Activated naive CD4-positive, alpha-beta T cell treated with Interleukin-2 at 50 U/mL for 16 hours (primary cell): Measurements from ENCODE around the gene LOXHD1.

Source experiments
- DNase-seq: peaks from one replicate; pipeline ENCODE4 v3.0.0-alpha.2; 2020

Gene LOXHD1

DNA sequence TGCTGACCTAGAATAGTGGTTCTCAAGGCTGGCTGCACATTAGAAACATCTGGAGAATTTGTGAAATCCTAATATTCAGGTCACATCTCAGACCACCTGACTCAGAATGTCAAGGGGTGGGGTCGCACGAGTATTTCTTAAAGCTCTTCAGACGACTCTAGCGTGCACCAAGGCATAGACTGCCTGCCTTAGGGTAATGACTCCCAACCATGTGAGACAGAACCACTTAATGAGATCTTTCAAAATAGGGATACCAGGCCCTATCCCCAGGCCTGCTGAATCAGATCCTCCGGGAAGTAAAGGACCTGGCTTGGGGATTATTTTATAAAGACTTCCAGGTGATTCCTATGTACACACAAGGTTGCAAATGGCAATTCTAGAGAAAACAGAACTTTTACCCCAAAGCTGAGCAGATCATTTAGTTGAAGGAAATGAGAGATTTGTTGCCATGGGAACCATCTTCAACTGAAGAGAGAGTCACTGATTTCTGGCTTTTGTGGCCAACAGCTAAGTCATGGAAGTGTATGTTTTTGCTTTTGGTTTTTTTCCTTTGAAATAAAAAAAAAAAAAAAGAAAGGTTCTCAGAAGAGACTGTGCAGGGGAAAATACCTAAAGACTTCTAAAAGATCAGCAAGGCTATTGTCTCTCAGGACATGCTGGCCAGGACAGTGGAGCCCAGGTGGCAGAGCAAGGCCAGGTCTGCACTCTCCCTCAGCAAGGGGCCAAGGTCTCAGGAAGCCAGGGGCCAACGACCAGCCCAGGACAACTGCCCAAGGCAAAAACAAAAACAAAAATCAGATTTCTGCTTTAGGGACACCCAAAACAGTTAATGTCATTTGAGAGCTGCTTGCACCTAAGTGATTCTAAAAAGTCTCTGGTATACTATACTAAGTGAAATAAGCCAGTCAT, 15.3 kb upstream of the LOXHD1 start:
- DNase-seq: no peak

GRCh38 chr18:46668694-46669093, 11.7 kb upstream of the LOXHD1 start:
- no peak for DNase-seq

DNA sequence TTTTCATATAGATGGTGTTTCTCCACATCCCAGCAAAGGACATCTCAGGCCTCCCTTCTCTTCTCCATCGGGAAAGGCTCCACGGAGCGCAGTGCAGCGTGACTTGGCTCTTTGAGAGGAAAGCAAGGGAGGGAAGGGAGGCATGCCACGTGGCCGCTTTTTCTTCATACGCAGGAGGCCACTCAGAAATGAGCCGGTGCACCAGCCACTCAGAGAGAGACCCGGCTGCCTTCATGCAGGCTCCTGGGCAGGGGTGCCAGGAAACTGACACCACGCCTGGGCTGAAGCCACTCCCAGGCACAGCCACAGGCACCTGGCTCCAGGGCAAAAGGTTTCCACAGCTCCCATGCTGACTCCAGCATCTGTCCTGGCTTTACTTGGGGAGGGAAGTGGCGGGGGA, 11.1 kb upstream of the LOXHD1 start:
- no peak for DNase-seq

DNA sequence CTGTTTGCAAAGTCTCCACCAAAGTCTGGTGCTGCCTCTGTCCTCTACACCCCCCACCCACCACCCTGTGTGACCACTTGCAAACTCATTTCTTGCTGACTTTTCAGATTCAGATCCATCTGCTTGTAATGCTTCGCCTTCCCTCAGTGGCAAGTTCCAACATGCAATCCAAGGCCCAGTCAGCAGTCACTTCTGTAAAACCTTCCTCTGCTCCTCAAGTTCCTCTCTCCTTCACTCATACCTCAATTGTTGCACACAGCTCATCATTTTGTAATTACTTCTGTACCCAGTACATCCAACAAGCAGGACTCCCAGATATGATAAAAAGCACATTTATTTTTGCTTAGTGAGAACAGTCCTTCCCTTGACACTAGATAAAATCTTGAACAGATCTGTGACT, 6.5 kb upstream of the LOXHD1 start:
- no peak for DNase-seq

DNA sequence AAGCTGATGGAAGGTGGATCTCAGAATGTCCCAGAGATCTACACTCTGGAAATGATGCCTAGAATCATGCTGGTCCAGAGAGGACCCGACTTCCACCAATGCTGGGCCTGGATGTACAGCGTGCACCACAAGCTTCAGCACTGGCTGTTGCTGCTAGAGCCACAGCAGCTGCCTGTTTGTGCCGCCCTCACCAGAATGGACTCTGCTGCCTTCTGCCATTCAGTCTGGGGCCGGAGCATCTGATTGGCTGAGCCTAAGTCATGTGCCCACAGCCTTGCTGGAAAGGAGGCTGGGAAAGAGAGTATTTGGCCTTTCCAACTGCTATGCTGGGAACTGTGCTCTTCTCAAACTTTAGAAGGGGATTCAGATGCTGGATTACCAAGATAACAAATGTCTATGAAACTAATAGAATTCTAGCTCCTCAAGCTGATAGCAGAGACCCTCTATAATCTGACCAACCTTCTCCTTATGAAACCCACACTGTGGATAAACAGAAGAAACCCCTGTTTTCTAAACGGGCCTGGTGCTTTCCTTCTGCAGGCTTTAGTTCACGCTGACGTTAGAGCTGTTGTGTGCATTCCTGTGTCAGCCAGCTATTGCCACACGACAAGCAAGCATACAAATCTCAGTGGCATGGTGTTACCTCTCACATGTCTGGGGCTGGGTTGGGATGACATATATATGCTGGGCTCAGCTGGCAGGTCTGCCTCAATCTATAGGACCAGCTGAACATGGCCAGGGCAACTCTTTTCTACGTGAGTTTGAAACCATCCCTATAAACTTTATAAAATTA, 4.1 kb upstream of the LOXHD1 start:
- no peak for DNase-seq

DNA sequence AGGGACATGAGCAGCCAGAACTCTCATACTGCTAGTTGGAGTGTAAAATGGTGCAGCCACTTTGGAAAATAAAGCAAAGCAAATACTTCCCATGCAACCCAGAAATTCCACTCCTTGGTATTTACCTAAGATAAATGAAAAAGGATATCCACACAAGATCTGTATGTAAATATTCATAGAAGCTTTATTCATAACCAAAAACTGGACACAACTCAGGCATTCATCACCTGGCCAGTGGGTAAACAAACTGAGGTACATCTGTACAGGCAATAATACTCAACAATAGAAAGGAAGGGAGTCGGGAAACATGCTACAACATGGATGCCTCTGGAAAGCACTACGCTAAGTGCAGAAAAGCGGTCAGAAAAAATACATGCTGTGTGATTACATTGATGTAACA, 2.5 kb upstream of the LOXHD1 start:
- DNase-seq: no peak

GRCh38 chr18:46656326-46657114, 500 bp downstream of the LOXHD1 start:
- DNase-seq: no peak

DNA sequence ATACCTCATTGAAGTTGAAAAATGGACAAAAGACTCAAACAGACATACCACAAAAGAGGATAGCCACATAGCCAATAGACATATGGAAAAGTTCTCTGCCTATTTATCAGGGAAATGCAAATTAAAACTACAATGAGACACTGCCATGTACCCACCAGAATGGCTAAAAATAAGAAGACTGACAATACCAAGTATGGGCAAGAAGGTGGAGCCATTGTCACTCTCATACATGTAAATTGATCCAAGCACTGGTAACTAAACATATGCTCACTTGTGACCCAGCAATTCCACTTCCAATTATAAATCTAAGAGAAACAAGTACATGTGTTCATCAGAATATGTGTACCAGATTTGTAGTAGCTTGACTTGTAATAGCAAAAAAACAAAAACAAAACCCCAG, 4.6 kb downstream of the LOXHD1 start:
- no peak for DNase-seq

- no peak for DNase-seq
Observed at GRCh38 chr18:46650681-46651080, 6.3 kb downstream of the LOXHD1 start.

DNA sequence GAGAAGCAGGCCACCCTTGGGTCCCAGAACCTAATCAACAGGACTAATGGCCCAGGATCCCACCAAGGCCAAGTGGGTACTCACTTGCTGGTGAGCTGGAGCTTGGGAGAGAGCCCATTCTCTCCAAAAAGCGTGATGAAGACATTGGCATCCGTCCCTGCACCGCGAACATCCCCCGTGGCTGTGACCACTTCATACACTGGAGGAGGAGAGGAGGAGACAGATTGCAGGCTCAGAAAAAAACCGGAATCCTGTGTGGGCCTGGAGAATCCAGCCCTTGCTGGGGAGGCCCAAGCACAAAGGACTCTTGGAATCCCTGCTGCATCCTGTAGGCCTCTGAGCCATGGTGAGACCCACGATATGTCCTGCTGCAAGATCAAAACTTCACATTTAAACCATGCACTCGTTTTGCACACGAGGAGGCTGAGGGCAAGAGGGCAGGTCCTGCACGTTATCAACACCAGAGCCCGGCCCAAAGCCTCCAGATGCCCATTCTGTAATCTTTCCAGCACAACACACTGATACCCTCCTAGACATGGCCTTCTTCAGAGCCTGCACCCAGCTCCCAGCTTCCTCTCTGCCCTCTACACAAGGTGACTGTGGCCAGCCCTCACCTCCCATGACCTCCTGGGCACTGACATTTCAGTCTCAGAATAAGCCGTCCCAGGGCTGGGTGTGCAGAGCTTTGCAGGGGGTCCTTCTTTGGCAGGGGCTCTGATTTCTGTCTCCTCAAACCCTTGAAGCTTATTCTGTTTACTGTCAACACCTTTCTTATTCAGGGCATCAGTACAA, 7.8 kb downstream of the LOXHD1 start:
- no peak for DNase-seq

DNA sequence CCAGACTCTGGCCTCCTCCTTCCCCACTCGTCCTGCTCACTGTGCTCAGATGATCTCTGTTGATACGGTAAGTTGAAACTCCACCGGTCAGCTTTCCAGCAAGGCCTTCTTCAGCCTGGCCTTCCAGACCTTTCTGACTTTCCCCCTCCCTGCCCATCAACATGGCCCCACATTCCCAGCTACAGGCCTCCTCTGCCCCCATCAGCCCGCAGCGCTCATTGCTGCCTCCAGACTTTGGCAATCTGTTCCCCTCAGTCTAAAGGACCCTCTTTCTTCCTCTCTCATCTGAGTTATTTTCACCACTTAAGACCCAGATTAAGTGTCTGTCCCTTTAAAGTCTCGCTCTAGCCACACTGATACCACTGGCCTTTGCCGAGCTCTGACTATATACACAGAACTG, 10.6 kb downstream of the LOXHD1 start:
- DNase-seq: no peak

DNA sequence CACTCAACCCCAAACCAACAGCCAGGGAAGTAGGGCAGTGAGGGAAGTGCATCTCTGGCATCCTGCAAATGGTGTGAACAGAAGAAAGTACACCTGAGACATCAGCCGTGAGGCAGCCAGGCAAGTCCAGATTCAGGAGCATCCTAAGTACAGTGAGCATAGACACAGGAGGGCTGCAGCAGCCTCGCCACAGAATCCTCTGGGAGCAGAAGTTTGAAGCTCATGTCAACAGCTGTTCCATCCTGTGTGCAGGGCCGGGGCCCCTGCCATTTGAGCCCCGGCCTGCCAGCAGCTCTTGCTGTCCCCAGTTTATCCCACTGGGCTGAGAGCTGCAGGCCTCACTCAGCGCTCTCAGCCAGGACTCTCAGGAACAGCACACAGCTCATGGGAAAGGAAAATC, 14.5 kb downstream of the LOXHD1 start:
- no peak for DNase-seq

DNA sequence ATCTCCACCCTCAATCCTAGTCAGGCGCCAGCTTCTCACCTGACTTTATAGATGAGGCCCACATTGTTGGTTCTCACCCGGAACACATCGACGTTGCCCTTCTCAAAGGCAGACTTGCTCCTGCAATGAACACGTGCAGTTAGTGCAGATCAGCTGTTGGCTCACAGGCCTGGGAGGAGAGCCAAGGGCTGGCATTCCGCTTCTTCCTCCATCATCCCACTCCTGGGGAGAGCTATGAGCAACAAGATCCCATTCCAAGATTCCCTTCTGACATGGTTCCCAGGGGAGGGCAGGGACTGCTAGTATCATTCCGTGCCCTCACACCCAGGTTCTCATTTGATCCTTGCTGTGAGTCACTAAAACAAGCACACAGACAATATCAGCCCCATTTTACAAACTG, 15.1 kb downstream of the LOXHD1 start:
- DNase-seq: no peak

DNA sequence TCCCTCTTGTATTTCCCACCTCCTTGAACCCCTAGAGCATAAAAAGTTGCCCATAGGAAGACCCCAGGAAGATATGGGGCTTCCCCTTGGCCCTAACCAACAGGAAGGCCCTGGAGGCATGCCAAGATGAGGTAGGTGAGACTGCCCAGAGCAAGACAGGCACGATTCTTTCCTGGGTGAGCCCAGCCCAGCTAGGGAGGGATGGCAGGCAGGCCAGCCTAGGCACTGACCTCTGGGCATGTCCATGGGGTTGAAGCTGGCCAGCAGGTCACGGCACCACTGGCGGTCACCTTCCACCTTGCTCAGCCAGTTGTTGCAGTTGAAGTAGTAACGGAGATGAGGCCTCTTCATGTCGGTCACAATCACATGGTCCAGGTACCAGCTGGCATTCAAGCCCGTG, 17.6 kb downstream of the LOXHD1 start:
- no peak for DNase-seq

GRCh38 chr18:46636040-46636630, 20.9 kb downstream of the LOXHD1 start:
- DNase-seq: no peak

GRCh38 chr18:46632401-46633071, 24.5 kb downstream of the LOXHD1 start:
- no peak for DNase-seq

DNA sequence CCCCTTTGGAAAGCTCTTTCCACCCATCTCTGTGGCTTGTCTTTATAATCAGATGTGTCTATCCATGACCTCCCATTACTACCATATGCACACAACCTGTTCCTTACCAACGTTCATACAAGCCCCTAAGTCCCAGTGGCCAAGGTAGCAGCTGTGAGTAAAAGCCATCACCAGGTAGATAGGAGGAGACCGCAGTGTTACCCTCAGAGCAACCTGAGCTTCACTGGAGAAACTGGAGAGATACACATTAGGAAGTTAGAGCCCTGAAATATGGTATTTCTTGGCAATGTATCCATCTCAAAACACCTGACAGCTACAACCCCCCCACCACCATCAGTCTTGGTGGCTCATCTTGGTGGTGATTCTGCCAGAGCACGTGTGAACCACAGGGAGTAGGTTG, 26.0 kb downstream of the LOXHD1 start:
- DNase-seq: no peak

DNA sequence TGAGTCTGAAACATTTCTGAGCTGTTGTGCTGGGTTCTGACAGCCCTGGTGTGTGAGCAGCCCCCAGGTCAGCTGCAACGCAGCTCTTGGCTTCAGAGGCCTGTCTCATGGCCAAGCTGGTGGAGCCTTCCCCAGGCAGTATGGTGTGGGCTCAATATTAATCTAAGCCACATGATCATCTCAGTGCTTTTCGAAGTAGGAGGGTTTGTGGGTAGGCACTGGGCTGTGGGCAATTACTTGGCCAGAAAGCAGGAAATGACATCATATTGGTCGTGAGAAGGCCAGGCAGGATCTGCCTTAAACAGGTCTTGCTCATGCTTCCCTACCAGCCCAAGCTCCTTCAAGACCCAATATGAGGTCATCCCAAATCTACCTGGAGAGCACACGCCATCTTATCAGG, 26.9 kb downstream of the LOXHD1 start:
- DNase-seq: no peak

DNA sequence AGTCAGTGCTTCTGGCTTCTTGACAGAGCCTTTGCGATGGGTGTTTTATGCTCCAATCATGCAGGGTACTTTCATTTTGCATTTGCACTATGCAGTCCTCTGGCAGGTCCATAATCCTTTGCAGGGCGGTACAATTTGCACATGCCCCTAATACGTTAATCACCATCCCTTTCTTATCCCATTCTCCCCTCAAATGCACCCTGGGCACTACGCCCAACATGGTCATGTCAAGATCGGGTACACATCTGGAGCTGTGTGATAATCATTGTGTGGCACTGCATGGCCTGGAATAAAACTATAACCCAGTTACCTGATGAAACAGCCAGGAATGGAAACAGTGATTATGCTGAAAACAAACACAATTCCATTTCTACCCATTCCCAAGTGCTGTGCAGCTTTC, 27.7 kb downstream of the LOXHD1 start:
- DNase-seq: no peak

DNA sequence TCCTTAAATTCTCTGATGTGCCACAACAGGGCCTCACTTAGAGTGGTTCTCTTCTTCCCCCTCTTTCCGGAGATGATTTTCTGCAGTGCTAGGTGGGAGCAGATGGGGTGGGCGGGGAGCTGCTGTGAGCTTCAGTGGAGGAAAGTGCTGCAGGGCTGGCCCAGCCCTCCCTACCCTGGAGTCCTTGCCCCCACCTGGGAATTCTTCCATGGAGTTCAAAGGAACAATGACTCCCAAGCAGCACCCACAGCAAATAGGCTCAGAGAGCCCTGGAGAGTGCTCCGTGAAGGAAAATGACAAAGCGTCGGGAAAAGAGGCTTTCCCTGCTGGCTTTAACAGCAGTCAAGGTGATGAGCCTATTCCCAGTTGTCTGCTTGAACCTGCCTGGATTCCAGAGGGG, 28.8 kb downstream of the LOXHD1 start:
- no peak for DNase-seq

DNA sequence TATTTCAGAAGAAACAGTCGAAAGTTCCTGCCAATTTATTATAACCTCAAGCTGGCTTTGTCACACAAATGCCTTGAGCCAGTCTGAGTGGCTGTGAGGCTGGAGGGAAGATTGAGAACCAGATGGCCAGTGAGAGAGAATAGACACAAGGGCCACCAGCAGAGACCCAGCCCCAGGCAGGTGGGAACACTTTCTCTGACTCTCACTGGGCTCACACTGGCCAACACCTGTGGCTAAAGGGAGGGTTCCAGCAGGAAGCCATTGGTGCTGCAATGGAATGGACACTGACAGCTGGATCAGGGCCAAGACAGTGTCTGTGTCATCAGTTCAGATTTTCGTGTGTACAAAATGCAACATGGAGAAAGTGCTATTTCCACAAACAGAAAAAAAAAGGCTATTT, 29.9 kb downstream of the LOXHD1 start:
- no peak for DNase-seq

DNA sequence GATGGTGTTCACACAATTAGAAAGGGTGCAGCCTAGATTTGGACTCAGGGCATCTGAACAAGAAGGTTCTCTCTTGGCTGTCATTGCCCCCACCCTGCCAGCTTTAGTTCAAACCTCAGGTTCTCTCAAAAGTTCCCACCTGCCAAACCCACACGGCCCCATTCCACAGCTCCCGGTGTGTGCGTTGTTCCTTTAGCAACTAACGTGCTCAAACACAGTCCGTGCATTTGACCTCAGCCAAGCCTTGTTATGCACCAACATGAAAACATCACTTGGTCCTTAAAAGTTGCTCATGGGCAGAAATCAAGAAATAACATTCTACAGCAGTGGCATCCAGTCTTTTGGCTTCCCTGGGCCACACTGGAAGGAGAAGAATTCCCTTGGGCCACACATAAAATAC, 32.0 kb downstream of the LOXHD1 start:
- DNase-seq: no peak
